ENCODE data around the gene CDX1.

CDX1 gene

DNA sequence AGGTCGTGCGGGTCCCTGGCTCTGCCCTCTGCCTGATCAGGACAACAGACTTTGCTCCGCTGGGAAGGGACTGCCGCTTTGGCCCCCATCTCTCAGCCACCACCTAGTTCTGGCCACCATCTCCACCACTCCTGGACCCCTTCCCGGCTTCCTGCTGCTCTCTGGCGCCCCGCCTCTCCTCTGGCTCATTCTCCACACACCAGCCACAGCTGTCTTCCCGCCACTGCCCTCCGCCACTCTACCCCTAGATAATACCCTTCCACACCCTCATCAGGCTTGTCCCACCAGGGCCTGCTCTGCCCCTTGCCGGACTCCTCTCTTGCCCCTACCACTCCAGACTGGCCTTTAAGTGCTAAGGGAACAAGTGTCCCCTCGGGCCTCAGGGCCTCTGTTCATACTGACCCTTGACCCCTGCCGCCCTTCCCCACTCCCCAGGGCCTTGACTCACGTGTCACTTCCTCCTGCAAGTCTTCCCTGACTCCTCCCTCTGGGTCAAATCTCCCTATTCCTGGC lies 3.0 kb upstream of the CDX1 start:
- no peak for DNase-seq

DNA sequence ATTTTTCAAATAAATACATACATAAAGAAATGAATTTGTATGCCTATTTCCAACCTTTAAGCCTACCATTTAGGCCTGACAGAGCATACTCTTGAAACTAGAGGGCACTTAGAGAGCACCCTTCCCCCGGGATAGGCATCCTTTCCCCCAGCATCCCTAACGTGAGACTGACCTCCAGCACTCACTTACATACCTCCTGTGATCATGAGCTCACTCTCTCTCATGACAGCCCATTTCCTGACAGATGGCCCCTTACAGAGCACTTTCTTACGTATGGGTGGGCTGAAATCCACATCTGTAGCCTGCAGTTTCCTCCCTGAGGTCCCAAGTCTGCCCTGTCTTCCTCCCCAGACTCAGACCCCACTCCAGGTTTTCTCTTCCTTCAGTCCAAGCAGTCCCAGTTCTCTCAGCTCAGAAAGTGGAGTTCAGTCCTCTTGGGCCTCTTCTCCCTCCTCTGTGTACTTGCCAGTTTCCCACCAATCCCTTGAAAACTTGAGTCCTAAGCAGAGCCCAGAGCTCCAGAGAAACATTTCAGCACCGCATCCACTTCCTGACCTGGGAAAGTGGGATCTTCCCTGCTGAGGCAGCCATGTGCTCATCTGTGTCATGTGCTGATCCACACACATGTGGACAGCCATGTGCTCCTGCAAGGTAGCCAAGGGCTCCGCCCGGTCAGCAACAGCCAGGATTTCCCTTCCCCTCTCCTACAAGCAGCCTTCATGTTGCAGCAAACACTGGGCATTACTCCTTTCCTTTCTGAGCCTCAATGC lies 2.2 kb upstream of the CDX1 start:
- no peak for DNase-seq

DNA sequence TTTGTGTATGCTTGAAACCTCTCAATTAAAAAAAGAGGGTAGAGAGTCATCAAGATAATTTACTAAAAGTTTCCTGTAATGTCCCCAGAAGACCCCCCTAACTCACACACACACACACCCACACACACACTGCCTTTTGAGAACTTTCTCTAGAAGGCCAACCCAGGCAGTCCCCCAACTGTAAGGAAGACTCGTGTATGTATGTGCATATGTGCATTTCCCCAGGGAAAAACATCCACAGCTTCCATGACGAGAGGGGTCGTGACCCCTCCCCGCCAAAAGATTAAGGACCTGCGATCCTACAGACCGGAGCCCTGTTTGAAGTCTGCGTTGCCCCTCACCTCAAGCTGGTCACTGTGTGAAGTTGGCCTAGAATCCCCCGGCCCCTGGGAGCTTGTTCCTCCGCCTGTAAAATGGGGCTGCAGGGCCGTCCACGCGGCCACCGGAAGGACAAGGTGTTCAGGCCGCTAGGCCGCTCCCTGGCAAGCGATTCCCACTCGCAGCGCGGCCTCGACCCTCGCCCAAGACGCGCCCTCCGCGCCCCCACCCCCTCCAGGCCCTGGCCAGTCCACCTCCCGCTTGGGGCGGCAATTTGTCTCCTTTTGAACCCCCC lies 435 bp upstream of the CDX1 start:
- no peak for DNase-seq

DNA sequence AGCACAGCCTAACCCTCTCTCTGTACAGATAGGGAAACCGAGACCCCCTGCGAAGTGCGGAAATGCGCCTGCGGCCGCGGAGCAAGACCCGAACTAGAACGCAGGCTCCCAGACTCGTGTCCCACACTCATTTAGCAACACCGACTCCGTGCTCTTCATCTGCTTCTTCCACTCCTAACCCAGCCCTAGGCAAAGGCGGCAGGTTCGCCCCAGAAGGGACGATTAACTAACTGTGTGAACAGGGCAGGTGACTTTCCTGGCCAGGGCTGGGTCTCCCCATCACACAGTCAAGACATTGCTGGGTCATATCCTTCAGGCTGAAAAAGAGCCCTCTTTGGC lies 903 bp downstream of the CDX1 start:
- no peak for DNase-seq

DNA sequence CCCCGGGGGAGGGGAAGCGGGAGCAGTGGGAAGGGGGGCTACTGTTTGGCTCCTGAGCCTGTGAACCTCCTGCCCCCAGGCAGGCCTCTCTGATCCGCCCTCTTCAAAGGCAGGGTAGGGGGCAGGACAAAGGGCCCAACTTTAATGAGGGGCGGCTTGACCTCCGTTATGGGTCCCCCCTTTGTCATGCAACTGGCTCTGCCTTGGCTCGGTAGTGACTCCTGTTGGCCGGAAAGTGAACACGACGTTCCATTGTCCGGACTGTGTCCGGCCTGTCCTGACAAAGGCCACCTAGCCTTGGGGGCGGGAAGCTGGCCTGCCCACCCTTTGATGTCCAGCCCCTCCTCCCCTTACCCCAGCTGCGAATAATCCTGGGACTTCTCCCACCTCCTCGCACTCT lies 1.3 kb downstream of the CDX1 start:
- no peak for DNase-seq

DNA sequence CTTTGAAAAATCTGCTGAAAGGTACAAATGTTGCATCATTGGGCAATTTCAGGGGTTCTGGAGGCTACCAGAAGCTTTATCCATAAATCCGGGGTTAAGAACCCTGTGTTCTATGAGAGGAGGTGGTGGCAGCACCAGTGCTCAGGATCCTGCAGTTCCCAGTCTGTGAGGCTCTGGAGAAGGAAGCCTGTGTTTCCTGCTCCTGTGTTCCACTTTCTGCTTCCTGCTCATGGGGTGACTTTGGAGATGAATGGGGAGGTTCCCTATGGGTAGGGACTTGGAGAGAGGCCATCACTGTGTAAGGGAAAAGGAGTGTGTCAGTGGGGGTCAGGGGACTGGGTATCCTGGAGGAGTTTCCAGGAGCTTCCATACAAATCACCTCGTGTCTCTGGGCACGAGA lies 2.3 kb downstream of the CDX1 start:
- DNase-seq = no peak

DNA sequence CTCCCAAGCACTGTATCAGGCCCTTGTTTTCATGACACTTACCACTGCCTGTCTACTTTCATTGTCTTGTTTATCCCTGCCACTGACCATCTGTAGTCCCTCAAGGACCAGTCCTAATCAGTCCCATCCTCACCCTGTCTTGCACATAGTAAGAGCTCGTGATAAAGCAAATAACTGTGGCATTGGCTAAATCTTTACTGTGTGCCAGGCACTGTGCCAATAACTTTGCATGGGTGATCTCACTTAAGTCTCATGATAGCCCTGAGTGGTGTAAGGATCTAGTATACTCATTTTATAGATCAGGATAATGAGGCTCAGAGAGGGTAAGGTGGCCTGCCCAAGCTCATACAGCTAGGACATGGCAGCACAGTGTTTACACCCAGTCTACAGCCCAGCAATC lies 5.6 kb downstream of the CDX1 start:
- no peak for DNase-seq

DNA sequence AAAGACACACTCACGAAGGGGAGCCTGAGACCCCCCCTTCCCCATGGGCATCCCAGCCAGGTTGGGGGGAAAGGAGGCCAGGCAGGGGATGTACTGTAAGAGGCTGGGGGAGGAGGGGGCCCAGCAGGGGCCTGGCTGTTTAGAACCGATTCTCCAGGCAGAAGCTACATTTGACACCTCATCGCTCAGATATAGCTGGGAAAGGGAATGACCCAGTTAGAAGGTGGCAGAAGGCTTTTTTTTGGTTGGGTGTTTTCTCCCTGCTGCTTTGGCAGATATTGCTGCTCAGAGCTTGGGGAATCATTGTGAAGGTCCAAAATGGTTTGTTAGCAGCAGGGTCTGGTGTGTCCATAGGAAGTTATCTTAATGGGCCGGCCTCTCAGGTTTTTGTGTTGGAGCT lies 6.0 kb downstream of the CDX1 start:
- no peak for DNase-seq

DNA sequence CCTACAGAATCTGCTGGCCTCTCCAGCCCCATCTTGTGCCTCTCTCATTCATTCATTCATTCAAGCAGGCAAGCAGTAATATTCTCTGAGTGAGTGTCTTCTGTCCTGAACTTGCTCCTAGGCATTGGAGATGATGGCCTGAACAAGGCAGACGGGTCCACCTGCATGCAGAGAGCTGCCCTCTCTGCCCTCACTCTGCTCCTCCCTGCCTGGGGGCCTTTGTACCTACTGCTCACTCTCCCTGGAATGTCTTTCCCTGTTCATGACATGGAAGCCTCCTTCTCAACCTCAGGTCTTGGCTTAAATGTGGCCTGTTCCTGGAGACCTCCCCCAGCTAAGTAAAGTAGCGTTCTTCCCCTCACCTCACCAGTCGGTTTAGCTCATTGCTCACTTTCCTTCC lies 6.6 kb downstream of the CDX1 start:
- no peak for DNase-seq

DNA sequence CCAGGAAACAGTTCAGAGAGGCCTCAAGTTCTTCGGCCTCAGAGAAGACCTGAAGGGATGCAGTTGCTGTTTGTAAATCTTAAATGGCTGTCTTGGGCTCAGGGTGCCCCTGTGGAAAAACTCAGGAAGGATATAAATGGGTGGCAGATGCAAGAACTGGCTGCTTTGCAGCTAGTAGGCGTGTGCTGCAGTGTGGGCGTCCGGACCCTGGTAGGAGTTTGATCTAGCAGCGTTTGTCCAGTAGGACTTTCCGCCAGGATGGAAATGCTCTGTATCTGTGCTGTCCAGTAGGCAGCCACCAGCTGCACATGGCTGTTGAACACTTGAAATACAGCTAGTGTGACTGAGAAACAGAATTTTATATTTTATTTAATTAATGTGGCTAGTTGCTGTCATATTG lies 7.7 kb downstream of the CDX1 start:
- no peak for DNase-seq

DNA sequence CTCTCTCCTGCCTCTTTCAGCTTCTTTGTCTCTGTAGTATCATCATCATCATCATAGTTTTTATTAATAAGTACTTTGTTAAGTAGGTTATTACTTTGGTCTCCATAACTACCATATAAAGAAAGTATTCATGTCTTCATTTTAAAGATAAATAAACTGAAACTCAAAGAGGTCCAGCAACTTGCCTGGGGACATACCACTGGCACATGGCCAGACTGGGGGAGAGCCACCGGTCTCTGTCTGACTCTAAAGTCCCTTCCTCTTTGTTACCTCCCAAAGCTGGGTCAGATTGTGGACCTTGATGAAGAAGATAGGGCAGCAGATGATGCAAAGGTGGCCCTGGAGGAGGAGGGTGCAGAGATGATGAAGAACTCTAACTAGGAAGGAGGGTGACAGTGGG lies 8.5 kb downstream of the CDX1 start:
- DNase-seq = no peak

DNA sequence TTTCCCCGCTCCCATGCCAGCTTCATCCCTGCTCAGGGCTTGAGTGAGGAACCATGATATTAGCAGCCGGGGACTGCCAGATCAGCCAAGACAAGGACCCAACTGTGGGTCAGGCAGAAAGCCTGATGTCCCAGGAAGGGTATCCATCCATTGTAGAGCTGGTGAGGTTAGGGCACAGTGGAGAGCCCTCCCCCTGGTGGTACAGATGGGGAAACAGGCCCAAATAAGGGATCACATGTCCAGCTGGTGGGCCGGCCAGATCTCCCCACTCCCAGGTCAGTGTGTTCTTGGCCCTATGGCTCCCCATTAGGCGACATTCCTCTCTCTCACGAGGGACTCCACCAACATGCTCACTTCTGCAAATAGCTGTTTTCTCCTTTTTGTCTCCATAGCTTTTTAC lies 9.0 kb downstream of the CDX1 start:
- DNase-seq = no peak

DNA sequence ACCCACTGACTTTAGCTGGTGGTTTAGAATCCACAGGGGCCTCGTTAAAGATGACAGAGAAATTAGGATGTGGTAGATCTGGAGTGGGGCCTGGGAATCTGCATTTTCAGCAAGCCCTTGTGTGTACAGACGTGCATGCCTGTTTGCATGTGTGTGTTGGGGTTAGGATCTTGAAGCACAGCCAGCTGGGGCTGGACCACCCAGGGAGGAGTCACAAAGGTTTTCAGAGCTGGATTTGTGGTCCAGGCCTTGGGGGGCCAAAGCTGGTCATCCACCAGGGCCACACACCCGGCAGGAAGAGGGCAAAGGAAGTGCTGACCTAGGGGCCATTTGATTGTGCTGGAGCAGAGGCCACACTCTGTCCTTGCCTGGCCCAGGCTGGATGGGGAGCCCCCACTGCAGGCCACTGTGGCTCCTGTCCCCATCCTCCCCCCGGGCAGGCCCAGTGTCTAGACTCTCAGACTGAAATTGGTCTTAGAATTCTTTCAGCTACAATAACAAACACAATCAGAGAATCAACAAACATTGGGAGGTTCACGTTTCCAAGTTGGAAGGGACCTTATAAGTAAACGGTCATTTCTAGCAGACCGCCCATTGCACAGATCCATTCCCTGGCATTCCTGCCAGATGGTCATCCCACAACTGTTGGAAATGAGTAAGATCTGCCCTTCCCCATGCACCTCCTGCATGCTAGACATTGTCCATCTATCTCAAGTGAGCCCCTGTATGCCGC lies 10.3 kb downstream of the CDX1 start:
- no peak for DNase-seq

DNA sequence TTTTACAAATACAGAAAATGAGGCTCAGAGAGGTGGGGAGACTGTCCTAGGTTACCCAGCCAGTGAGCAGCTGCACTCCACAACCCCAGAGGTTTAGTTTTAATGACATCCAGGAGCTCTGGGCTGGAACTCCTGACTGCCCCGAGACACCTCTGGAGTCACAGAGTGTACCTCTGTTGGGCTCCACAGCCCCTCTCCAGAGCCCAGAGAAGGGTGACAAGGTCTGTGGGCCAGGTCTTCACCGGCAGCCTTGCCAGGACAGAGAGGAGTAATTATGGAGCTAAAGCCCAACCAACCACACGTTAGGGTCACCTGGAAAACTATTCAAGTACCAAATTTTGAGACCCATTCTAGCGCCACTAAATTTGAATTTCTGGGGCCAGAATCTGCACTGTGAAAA lies 11.1 kb downstream of the CDX1 start:
- no peak for DNase-seq

DNA sequence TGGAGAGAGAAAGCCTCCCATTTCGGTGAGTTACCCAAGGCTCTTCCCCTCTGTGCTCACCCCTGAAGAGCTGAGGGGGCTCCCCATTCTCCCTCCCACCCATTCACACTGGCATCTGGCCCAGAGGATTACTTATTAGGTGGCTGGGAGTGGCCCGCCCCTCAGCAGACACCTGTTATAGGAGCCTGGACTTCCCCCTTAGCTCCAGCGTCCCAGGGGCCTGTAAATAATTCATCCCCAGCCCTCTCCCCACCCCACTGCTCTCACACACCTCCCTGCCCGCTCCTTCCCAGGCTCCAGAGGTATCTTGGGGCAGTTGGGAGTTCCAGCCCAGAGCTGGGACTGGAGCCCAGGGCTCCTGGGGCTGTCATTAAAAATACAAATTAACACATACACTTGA lies 11.7 kb downstream of the CDX1 start:
- no peak for DNase-seq

DNA sequence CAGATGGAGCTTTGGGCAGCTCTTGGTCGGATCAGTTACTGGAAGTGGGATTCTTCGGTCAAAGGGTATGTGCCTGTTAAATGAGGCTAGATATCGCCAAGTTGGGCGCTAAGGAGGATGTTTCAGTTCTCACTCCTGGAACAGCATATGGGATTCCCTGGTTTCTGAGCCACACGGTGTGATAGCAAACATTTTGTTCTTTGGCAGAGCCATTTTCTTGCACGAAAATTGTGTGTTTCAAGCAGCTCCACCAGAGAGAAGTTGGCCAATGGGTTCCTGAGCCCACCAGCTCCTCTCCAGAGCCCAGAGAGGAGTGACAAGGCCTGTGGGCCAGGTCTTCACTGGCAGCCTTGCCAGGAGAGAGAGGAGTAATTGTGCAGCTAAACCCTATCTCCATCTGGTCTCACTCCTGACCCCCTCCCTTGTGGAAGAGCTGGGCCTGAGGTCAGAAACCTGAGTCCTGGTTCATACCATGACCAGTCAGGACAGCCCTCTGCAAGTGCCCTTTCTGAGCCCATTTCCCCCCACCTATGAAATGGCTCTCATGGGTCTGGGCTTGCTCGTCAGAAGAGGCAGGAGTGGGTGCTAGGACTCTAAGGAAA lies 12.5 kb downstream of the CDX1 start:
- DNase-seq = no peak

DNA sequence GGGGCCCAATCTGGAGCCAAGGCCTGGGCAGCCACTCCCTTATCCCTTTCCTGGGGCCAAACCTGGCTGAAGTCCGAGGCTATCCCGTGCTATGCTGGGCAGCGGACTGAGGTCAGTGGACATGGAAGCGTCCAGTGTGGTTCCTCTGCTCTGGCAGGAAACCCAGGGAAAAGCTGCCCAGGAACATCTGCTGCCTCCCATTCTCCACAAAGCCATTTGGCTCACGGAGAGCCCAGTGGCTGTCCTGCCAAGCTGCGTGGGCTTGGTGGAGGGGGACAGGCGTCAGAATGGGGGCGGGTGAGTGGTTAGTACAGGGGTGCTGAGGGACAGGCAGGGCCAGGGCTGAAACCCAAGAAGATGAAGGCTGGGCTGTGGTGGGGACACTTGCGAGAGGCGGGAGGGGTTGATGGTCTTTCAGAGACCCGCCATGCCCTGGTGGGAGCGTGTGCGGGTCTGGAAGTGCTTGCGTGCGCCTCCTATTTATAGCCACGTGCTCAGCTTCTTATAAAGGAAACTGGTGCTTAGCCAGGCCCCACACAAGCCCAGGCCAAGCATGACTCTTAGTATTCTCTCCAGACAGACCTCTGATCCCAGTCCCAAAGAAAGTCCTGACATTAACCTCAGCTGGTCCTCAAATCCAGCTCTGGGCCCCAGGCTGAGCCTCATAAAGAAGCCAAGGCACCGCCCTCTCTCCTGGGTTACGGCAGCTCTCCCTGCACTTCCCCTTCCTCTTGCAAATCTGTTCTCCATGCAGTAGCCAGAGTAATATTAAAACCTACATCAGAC lies 13.9 kb downstream of the CDX1 start:
- DNase-seq = no peak

DNA sequence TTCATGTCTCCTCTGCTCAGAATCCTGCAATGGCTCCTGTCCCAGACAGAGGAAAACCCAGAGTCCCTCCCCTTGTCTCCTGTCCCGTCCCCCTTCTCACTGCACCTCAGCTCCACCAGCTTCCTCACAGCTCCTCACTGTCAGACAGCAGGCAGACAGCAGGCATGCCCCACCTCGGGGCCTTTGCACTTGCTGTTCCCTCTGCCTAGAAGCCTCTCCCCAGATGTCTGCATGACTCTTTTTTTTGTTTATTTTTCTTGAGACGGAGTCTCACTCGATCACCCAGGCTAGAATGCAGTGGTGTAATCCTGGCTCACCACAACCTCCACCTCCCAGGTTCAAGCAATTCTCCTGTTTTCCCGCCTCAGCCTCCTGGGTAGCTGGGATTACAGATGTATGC lies 14.4 kb downstream of the CDX1 start:
- DNase-seq = no peak

DNA sequence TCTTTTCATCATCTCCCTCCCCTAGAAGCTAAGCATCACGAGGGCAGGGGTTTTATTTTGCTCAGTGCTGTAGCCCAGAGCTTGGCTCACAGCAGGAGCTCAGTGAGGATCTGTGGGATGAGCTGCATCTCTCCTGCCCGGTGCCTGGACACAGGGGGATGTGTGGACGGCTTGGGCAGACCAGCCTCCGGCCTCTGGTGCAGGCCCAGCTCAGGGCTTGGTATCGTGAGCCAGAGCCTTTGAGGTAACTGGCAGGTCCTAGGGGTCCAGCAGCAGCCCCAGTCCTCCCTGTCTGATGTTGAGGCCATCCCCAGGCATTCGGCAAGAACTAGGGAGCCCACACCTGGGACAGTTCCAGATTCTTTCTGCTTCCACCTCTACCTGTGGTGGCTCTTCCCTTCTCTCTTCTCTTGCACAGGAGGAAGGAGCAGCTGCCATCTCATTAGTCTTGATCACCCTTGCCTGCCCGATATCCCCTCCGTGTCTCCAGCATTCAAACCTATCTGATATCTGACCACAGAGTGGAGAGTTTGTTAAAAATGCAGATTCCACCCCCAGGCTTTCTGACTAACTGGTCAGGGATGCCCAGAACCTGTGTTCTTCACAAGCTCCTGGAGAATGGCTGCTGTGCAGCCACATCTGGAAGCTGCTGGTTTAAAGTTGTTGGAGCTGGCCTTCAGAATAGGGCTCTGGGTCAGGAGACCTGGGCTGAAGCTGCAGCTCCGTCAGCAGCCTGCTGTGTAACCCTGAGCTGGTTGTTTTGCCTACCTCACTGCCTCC lies 15.4 kb downstream of the CDX1 start:
- no peak for DNase-seq

DNA sequence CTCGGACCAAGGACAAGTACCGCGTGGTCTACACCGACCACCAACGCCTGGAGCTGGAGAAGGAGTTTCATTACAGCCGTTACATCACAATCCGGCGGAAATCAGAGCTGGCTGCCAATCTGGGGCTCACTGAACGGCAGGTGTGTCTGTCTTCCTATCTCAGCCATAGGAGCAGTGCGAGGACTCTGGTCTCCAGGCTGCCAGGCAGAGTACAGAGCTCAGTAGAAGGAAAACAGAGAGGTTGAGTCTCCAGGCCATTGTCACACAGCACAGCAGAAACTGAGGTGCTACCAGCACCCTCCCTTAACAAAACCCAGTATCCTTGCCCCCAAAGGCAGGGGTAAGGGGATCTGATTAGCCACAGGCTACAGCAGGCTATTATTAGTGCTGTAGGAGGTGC lies 16.2 kb downstream of the CDX1 start:
- no peak for DNase-seq

DNA sequence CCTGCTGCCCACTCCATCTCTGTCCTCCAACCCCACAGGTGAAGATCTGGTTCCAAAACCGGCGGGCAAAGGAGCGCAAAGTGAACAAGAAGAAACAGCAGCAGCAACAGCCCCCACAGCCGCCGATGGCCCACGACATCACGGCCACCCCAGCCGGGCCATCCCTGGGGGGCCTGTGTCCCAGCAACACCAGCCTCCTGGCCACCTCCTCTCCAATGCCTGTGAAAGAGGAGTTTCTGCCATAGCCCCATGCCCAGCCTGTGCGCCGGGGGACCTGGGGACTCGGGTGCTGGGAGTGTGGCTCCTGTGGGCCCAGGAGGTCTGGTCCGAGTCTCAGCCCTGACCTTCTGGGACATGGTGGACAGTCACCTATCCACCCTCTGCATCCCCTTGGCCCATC lies 16.9 kb downstream of the CDX1 start:
- no peak for DNase-seq

DNA sequence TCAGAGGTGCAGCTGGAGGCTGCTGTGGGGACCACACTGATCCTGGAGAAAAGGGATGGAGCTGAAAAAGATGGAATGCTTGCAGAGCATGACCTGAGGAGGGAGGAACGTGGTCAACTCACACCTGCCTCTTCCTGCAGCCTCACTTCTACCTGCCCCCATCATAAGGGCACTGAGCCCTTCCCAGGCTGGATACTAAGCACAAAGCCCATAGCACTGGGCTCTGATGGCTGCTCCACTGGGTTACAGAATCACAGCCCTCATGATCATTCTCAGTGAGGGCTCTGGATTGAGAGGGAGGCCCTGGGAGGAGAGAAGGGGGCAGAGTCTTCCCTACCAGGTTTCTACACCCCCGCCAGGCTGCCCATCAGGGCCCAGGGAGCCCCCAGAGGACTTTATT lies 17.4 kb downstream of the CDX1 start:
- DNase-seq = no peak
